GM21717 (cell line): ENCODE results near the gene TTC6.

Experiments used
- ATAC-seq: cut with Tn5 transposase; IDR thresholded peaks from one replicate; pipeline ENCODE4 v1.9.1; 2021; ENCODE audit warnings: mild to moderate bottlenecking, moderate library complexity; ENCODE audit not compliant: unreplicated experiment

TTC6 gene

GRCh38 chr14:37584211-37585100, 11.0 kb upstream of the TTC6 start:
- ATAC-seq: no peak

DNA sequence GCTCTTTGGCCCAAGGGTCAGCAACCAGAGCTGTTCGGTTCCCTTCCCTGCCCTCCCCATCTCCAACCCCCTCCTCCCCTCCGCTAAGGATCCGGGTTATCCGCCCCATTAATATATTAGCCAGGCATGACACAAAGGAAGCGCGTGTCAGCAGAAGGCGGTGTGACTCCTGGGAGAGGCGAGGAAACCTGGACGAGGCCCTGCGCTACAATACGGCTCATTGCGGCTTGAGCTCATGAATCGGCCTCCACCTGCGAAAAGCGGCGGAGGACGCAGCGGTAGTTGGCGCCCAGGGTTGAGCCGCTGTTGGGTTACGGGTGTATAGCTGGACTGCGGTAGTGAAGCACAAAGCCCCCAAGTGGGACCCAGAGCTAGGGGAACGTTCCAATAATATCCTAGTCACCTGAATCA, 10.3 kb upstream of the TTC6 start:
- ATAC-seq: no peak

GRCh38 chr14:37585971-37586796, 9.2 kb upstream of the TTC6 start:
- ATAC-seq: no peak

GRCh38 chr14:37586797-37587130, 8.7 kb upstream of the TTC6 start:
- ATAC-seq: no peak

- no peak for ATAC-seq
Observed at GRCh38 chr14:37587131-37587803, 8.2 kb upstream of the TTC6 start.

- no peak for ATAC-seq
Observed at GRCh38 chr14:37587881-37588666, 7.4 kb upstream of the TTC6 start.

GRCh38 chr14:37588667-37588955, 6.8 kb upstream of the TTC6 start:
- ATAC-seq: no peak

- ATAC-seq: no peak
Observed at GRCh38 chr14:37588956-37589714, 6.3 kb upstream of the TTC6 start.

DNA sequence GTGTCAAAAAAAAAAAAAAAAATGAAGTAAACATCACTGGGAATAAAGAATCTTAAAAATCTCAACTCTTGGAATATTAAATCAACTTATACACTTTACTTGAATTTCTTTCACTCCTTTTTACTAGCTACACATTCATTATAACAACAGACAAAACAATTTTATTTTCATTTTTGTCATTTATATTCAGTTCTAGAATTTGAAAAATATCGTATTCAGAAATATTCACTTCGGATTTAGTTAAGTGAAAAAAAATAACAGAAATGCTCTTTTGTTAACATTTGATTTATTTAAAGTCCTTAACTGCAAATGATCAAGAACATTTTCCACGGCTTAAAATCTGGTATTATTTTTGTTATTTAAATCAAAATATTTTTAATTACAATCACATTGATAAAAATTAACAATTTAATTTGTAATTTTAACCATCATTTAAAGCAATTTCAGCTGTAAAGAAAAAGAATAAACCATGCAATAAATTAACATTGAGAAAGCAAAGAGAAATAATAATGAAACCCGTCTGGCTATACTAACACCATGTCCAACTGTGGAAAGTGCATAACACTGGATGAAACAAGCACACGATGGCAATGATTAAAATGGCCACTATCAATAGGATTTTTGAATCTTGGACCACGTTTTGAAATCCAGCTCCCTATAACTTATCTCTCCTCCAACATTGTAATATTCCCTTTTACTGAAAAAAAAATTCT, 5.6 kb upstream of the TTC6 start:
- ATAC-seq: no peak

- ATAC-seq: no peak
Observed at GRCh38 chr14:37590428-37591139, 4.8 kb upstream of the TTC6 start.

DNA sequence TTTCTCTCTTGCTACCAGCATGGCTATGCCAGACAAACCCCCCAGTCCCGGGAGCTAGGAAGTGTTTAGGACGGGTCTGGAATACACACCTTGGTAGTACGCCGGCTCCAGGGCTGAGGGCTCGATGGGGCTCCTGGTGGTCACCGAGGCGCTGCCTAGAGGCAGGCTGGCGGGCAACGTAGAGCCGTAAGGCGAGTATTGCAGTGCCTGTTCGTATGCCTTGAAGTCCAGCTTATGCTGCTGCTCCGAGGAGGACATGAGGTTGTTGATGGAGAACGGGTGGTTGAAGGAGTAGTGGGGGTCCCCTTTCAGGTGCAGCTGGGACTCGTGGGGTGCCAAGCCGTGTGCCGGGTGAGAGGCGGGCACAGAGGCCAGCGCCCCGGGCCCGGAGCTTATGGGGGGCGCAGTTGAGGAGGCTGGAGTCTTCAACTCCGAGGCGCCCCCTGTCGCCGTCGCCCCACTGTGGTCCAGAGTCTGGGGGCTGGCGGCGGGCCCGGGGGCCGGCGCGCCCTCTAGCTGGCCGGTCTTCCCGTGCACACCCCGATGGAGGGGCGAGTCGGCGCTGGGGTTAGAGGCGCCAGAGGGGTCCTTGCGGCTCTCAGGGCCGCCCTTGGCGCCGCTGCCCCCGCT, 4.0 kb upstream of the TTC6 start:
- no peak for ATAC-seq

GRCh38 chr14:37591941-37592481, 3.4 kb upstream of the TTC6 start:
- ATAC-seq: no peak

- ATAC-seq: no peak
Observed at GRCh38 chr14:37592482-37593408, 2.7 kb upstream of the TTC6 start.

GRCh38 chr14:37593511-37594237, 1.8 kb upstream of the TTC6 start:
- no peak for ATAC-seq

DNA sequence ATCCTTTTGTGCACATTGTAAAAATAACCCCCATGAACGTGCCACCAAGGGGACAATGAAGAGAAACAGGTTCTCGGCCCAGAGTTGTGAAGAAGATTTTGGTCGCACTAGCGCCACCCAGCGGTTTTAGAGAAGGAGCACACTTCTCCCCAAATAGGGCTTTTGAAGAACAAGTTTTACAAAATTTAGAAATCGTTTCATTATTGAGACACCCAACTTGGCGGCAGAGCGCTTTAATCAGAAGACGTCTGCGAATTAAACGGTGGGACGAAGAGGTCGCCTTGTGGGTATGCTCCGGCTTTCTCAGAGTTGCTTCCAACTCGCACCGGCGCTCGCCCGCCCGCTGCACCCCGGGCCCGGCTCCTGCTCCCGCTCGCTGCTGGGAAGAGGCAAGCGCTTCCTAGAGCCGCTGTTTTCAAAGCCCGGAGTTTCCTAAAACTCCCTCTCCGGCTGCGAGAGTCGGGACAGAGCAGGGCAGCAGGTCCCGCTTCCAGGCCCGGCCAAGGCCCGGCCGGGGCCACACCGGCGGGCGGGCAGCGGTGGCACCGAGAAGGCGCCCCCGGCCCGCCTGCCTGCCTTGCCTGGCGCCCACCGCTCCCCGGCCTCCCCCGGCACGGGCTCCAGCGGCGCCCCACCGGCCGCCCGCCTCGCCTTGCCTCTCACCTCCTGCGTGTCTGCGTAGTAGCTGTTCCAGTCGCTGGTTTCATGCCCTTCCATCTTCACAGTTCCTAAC, 1.0 kb upstream of the TTC6 start:
- no peak for ATAC-seq
